Upper lobe of left lung (tissue), 4 donors: Measurements from ENCODE around the gene PREX1.

Source experiments
- EP300 ChIP-seq, 4 donors: sonication (generic); formaldehyde crosslinking; IDR thresholded peaks; one replicate each; pipeline ENCODE4 v1.5.1; 2017; ENCODE audit warnings: antibody characterized with exemption in 4 of 4, control low read depth in 2 of 4
- POLR2AphosphoS5 ChIP-seq, 2 donors: sonication (generic); formaldehyde crosslinking; IDR thresholded peaks; one replicate each; pipeline ENCODE4 v1.5.1; 2017; ENCODE audit warnings: antibody characterized with exemption in 2 of 2

DNA sequence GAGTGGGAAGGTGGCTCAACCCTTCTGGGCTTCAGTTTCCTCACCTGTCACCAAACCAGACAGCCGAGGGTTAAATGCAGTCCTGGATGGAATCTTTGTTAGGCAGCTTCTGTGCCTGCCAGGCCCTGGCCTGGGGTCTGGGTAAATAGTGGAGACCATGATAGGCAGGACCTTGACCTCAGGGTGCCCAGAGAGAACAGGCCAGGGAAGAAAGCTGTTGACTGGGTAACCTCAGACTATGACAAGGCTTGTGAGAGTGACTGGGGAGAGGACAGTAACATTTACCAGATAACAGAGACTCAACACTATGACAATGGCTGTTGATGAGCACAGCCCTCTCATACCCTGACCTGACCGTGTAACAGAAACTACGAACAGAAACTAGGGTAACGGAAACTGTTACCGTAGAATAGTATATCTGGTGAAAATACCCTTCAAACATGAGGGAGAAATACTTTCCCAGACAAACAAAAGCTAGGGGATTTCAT lies 218.3 kb downstream of the PREX1 start:
- TF ChIP-seq POLR2AphosphoS5 (IDR thresholded peaks at IDR 0.05) (no peak), EP300 (IDR thresholded peaks at IDR 0.05) (no peak)
